GM19372 (cell line): Measurements from ENCODE around the gene WWOX.

Source experiments
- ATAC-seq: cut with Tn5 transposase; IDR thresholded peaks from one replicate; pipeline ENCODE4 v1.9.1; 2021; ENCODE audit warnings: mild to moderate bottlenecking, low read depth, moderate library complexity; ENCODE audit not compliant: unreplicated experiment

The WWOX gene

GRCh38 chr16:79079656-79080420 is 980.4 kb downstream of the WWOX start:
- no peak for ATAC-seq

GRCh38 chr16:79081297-79082066 is 982.0 kb downstream of the WWOX start:
- ATAC-seq, result no peak

GRCh38 chr16:79082970-79083369 is 983.5 kb downstream of the WWOX start:
- ATAC-seq, result no peak

- ATAC-seq, result no peak
These were observed 984.2 kb downstream of the WWOX start for GRCh38 chr16:79083508-79084299.

GRCh38 chr16:79088971-79089370 is 989.5 kb downstream of the WWOX start:
- ATAC-seq, result no peak

- ATAC-seq, result peak; percentile 65
These were observed 990.4 kb downstream of the WWOX start for GRCh38 chr16:79089735-79090284.

GRCh38 chr16:79090966-79091365 is 991.5 kb downstream of the WWOX start:
- no peak for ATAC-seq

GRCh38 chr16:79092846-79093245 is 993.4 kb downstream of the WWOX start:
- no peak for ATAC-seq

GRCh38 chr16:79093554-79093967 is 994.1 kb downstream of the WWOX start:
- ATAC-seq, result peak; percentile 48

GRCh38 chr16:79096246-79096645 is 996.8 kb downstream of the WWOX start:
- no peak for ATAC-seq

- no peak for ATAC-seq
These were observed 997.7 kb downstream of the WWOX start for GRCh38 chr16:79097166-79097565.

GRCh38 chr16:79097771-79098170 is 998.3 kb downstream of the WWOX start:
- no peak for ATAC-seq

GRCh38 chr16:79098907-79099306 is 999.5 kb downstream of the WWOX start:
- no peak for ATAC-seq

- ATAC-seq, result no peak
These were observed 1000.3 kb downstream of the WWOX start for GRCh38 chr16:79099716-79100115.

GRCh38 chr16:79100447-79100846 is 1001.0 kb downstream of the WWOX start:
- no peak for ATAC-seq

GRCh38 chr16:79101491-79101890 is 1002.0 kb downstream of the WWOX start:
- no peak for ATAC-seq

GRCh38 chr16:79104567-79104966 is 1005.1 kb downstream of the WWOX start:
- ATAC-seq, result no peak

GRCh38 chr16:79107301-79107700 is 1007.8 kb downstream of the WWOX start:
- ATAC-seq, result no peak

GRCh38 chr16:79109771-79110170 is 1010.3 kb downstream of the WWOX start:
- ATAC-seq, result no peak

GRCh38 chr16:79110242-79110641 is 1010.8 kb downstream of the WWOX start:
- ATAC-seq, result no peak

- no peak for ATAC-seq
These were observed 1011.5 kb downstream of the WWOX start for GRCh38 chr16:79110953-79111352.
